GM12891 (cell line): ENCODE results near the gene EMC10.

Source experiments
- POLR2A ChIP-seq: IDR thresholded peaks from 2 replicates; pipeline ENCODE4 v1.6.1; 2011; ENCODE audit warnings: low read depth, low read length, control low read depth
- POLR2AphosphoS5 ChIP-seq: IDR thresholded peaks from 2 replicates; pipeline ENCODE4 v1.6.1; 2011; ENCODE audit warnings: low read depth, low read length, control low read depth

- no peak for TF ChIP-seq POLR2A
- no peak for TF ChIP-seq POLR2AphosphoS5
These were observed 54.9 kb downstream of the EMC10 start for GRCh38 chr19:50531171-50531612.
